PC-9 (cell line): Measurements from ENCODE around the gene THAP7.

ENCODE experiments used
- EZH2 ChIP-seq: fragments of 200-600 bp; sonication (generic); IDR thresholded peaks from 2 replicates; pipeline ENCODE4 v1.8.0; 2017; ENCODE audit warnings: antibody characterized with exemption, low read depth
- TF ChIP-seq, protein P1 (sequence below): fragments of 200-600 bp; sonication (generic); conservative IDR thresholded peaks from 2 replicates; pipeline ENCODE4 v1.6.1; 2017; ENCODE audit warnings: mixed run types, antibody characterized with exemption, mild to moderate bottlenecking, moderate library complexity

DNA sequence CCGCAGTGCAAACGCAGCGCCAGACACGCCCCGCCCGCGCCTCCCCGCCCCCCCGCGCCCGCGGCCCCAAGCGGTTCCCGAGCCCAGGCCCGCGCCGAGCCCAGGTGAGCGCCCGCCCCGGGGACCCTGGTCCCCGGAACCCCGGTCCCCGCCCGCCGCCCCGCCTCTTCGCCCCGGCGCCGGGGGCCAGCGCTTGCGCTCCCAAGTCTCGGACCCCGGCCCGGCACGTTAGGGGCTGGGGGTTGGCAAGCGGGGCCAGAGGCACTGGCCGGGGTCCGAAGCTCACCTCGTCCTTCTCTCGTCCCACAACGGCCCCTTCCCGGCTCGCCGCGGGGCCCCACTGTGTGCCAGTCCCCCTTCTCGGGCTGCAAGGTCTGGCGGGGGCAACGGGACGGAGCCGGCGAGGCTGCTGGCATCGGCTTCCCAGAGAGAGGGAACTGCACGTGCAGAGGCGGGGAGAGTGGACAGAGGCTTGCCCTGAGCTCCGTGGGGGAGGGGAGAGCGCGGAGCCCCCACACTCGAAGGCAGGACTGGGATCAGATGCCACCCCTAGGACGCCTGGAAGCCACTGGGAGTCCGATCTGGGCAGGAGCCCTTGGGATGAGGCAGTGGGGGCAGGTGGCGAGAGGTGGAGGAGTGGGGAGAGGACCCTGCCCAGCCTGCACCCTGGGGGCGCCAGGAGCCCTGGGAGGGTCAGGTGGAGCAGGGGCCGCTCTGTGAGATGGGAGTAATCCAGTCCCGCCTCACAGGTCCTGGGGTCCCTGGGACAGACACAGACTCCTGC is 36.6 kb downstream of the THAP7 start:
- TF ChIP-seq, protein P1, sequence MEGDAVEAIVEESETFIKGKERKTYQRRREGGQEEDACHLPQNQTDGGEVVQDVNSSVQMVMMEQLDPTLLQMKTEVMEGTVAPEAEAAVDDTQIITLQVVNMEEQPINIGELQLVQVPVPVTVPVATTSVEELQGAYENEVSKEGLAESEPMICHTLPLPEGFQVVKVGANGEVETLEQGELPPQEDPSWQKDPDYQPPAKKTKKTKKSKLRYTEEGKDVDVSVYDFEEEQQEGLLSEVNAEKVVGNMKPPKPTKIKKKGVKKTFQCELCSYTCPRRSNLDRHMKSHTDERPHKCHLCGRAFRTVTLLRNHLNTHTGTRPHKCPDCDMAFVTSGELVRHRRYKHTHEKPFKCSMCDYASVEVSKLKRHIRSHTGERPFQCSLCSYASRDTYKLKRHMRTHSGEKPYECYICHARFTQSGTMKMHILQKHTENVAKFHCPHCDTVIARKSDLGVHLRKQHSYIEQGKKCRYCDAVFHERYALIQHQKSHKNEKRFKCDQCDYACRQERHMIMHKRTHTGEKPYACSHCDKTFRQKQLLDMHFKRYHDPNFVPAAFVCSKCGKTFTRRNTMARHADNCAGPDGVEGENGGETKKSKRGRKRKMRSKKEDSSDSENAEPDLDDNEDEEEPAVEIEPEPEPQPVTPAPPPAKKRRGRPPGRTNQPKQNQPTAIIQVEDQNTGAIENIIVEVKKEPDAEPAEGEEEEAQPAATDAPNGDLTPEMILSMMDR: no peak
- no peak for TF ChIP-seq EZH2
